HEK293T (cell line): ENCODE results near the gene MYBPH.

ENCODE experiments used
- ARNT ChIP-seq: fragments of 450-650 bp; IDR thresholded peaks from 2 replicates; pipeline ENCODE4 v1.6.1; 2017; ENCODE audit warnings: mild to moderate bottlenecking
- BHLHE40 ChIP-seq: fragments of 450-650 bp; IDR thresholded peaks from 2 replicates; pipeline ENCODE4 v1.6.1; 2016; ENCODE audit warnings: mild to moderate bottlenecking, moderate library complexity, borderline replicate concordance
- ELF4 ChIP-seq: fragments of 450-650 bp; IDR thresholded peaks from 2 replicates; pipeline ENCODE4 v1.6.1; 2017; ENCODE audit warnings: antibody characterized with exemption
- FOXA1 ChIP-seq: fragments of 450-650 bp; IDR thresholded peaks from 2 replicates; pipeline ENCODE4 v1.6.1; 2016; ENCODE audit warnings: mild to moderate bottlenecking
- FOXK2 ChIP-seq: fragments of 450-650 bp; IDR thresholded peaks from 2 replicates; pipeline ENCODE4 v1.6.1; 2016; ENCODE audit warnings: mild to moderate bottlenecking
- FOXM1 ChIP-seq: fragments of 450-650 bp; IDR thresholded peaks from 2 replicates; pipeline ENCODE4 v1.6.1; 2017; ENCODE audit warnings: mild to moderate bottlenecking, borderline replicate concordance
- HDGF ChIP-seq: fragments of 450-650 bp; IDR thresholded peaks from 2 replicates; pipeline ENCODE4 v1.6.1; 2017; ENCODE audit warnings: antibody characterized with exemption, borderline replicate concordance
- L3MBTL2 ChIP-seq: fragments of 450-650 bp; conservative IDR thresholded peaks from 2 replicates; pipeline ENCODE4 v1.6.1; 2016; ENCODE audit warnings: mild to moderate bottlenecking
- LEF1 ChIP-seq: fragments of 450-650 bp; IDR thresholded peaks from 2 replicates; pipeline ENCODE4 v1.6.1; 2017; ENCODE audit warnings: mild to moderate bottlenecking, borderline replicate concordance
- SP1 ChIP-seq: fragments of 450-650 bp; IDR thresholded peaks from 2 replicates; pipeline ENCODE4 v1.6.1; 2017
- SUZ12 ChIP-seq: fragments of 450-650 bp; IDR thresholded peaks from 2 replicates; pipeline ENCODE4 v1.6.1; 2016; ENCODE audit warnings: mild to moderate bottlenecking
- TARDBP ChIP-seq: fragments of 450-650 bp; IDR thresholded peaks from 2 replicates; pipeline ENCODE4 v1.6.1; 2016
- ZNF384 ChIP-seq: fragments of 450-650 bp; IDR thresholded peaks from 2 replicates; pipeline ENCODE4 v1.6.1; 2016

GRCh38 chr1:203152158-203153034 is 23.2 kb downstream of the MYBPH start:
- TF ChIP-seq LEF1 (no peak), TARDBP (no peak), FOXA1 (no peak), SUZ12 (no peak), ELF4 (no peak), ARNT (no peak), BHLHE40 (no peak), FOXM1 (no peak), SP1 (no peak), FOXK2 (no peak), ZNF384 (no peak), L3MBTL2 (no peak), HDGF (no peak)
